ENCODE data around the gene GNPDA1. TPM values are rescaled to one million over a fixed set of nuclear protein-coding genes. Genes with fewer than 3 reads are reported as not detected.
A peak's percentile ranks its signal among the peaks of the same experiment; 100 is the strongest.
"Not testable (repeated sequence)": the region's sequence is repeated elsewhere in the genome, so short reads cannot be mapped to it uniquely, and the experiment has no call there.

The GNPDA1 gene
- polyA plus RNA-seq, 3 donors, result 14.6 to 47.6 (median 24.3) TPM

- H3K4me3 Mint-ChIP-seq, result no peak overlapping the region
- Histone ChIP-seq H3K4me2 (replicated peaks; ENCODE audit: extremely low read depth, low read length, poor library complexity, severe bottlenecking) (no peak overlapping the region), H3K9me3 (replicated peaks in 1 of 2; ENCODE audit: control insufficient read depth in 1 of 2, insufficient read depth in 1 of 2, low read length in 2 of 2) (no peaks in the 10 kb centered on the region), H4K20me1 (ENCODE audit: insufficient read depth, low read length) (no peaks in the 10 kb centered on the region), H3K4me3 (replicated peaks in 1 of 3; ENCODE audit: low read depth in 2 of 3, low read length in 3 of 3) (no peak overlapping the region), H3K9ac (ENCODE audit: insufficient read depth, low read length, poor library complexity, severe bottlenecking) (no peak overlapping the region), H3K27ac (ENCODE audit: low read depth in 1 of 2, low read length in 2 of 2) (no peak overlapping the region), H3K27me3 (ENCODE audit: control insufficient read depth in 2 of 2, insufficient read depth in 2 of 2, low read length in 2 of 2) (no peaks in the 10 kb centered on the region), H2AFZ (ENCODE audit: insufficient read depth, low read depth, low read length, poor library complexity, severe bottlenecking) (peak overlapping the region; percentile 13), H3K4me1 (ENCODE audit: control insufficient read depth in 1 of 2, insufficient read depth in 2 of 2, low read length in 2 of 2) (peaks cover 34 to 35% of the 10 kb centered on the region in 2 donors), H3K36me3 (replicated peaks in 1 of 2; ENCODE audit: control insufficient read depth in 1 of 2, insufficient read depth in 2 of 2, low read length in 2 of 2) (no peaks in the 10 kb centered on the region), H3K79me2 (ENCODE audit: insufficient read depth, low read length) (no peaks in the 10 kb centered on the region)
- no peaks in the 10 kb centered on the region for H3K9me3 Mint-ChIP-seq
- peaks cover 24% of the 10 kb centered on the region for H3K4me1 Mint-ChIP-seq
- DNase-seq, result no peak
- TF ChIP-seq CTCF (IDR thresholded peaks at IDR 0.05), result no peak
- intact Hi-C loops (cut with micrococcal nuclease), result no loop called here
- no CpG with 5 or more reads among the region's 7 CpGs for WGBS (ENCODE audit: insufficient coverage)
- no peaks in the 10 kb centered on the region for H3K36me3 Mint-ChIP-seq
- peaks cover 0 to 3% (median 2%) of the 10 kb centered on the region in 3 donors for H3K27me3 Mint-ChIP-seq (ENCODE audit: low read depth in 3 of 3)
- H3K27ac Mint-ChIP-seq, result peak overlapping the region in 1 of 7 donors; percentile 20
Observed at GRCh38 chr5:142048272-142048671, 35.4 kb upstream of the GNPDA1 start.

- intact Hi-C loops (cut with micrococcal nuclease), result no loop called here
- peaks cover 6% of the 10 kb centered on the region for H3K4me1 Mint-ChIP-seq
- H3K4me2 ChIP-seq (replicated peaks; ENCODE audit: extremely low read depth, low read length, poor library complexity, severe bottlenecking), result no peak overlapping the region
- H3K36me3 ChIP-seq (replicated peaks in 1 of 2; ENCODE audit: control insufficient read depth in 1 of 2, insufficient read depth in 2 of 2, low read length in 2 of 2), result no peaks in the 10 kb centered on the region
- H3K4me3 ChIP-seq (replicated peaks in 1 of 3; ENCODE audit: low read depth in 2 of 3, low read length in 3 of 3), result no peak overlapping the region
- no peaks in the 10 kb centered on the region for H4K20me1 ChIP-seq (ENCODE audit: insufficient read depth, low read length)
- no peak overlapping the region for H3K9ac ChIP-seq (ENCODE audit: insufficient read depth, low read length, poor library complexity, severe bottlenecking)
- peak in 2 of 3 donors; percentile 36 to 37 for DNase-seq
- no peaks in the 10 kb centered on the region for H3K27me3 ChIP-seq (ENCODE audit: control insufficient read depth in 2 of 2, insufficient read depth in 2 of 2, low read length in 2 of 2)
- no peak for TF ChIP-seq CTCF (IDR thresholded peaks at IDR 0.05)
- H3K27ac ChIP-seq (ENCODE audit: low read depth in 1 of 2, low read length in 2 of 2), result peak overlapping the region; percentile 14 to 45
- peaks cover 15 to 16% of the 10 kb centered on the region in 2 donors for H3K4me1 ChIP-seq (ENCODE audit: control insufficient read depth in 1 of 2, insufficient read depth in 2 of 2, low read length in 2 of 2)
- H2AFZ ChIP-seq (ENCODE audit: insufficient read depth, low read depth, low read length, poor library complexity, severe bottlenecking), result peak overlapping the region; percentile 54
- H3K27me3 Mint-ChIP-seq (ENCODE audit: low read depth in 3 of 3), result peaks cover 0 to 3% (median 2%) of the 10 kb centered on the region in 3 donors
- H3K36me3 Mint-ChIP-seq, result no peaks in the 10 kb centered on the region
- peak overlapping the region in 1 of 2 donors; percentile 42 for H3K4me3 Mint-ChIP-seq
- H3K9me3 ChIP-seq (replicated peaks in 1 of 2; ENCODE audit: control insufficient read depth in 1 of 2, insufficient read depth in 1 of 2, low read length in 2 of 2), result no peaks in the 10 kb centered on the region
- H3K27ac Mint-ChIP-seq, result peak overlapping the region; percentile 21 to 87 (median 60)
- WGBS (ENCODE audit: insufficient coverage), result no CpG with 5 or more reads among the region's 7 CpGs
- no peaks in the 10 kb centered on the region for H3K79me2 ChIP-seq (ENCODE audit: insufficient read depth, low read length)
- H3K9me3 Mint-ChIP-seq, result peaks cover 0 to 2% (median 0%) of the 10 kb centered on the region in 7 donors
Observed at GRCh38 chr5:142046191-142046590, 33.4 kb upstream of the GNPDA1 start.

DNA sequence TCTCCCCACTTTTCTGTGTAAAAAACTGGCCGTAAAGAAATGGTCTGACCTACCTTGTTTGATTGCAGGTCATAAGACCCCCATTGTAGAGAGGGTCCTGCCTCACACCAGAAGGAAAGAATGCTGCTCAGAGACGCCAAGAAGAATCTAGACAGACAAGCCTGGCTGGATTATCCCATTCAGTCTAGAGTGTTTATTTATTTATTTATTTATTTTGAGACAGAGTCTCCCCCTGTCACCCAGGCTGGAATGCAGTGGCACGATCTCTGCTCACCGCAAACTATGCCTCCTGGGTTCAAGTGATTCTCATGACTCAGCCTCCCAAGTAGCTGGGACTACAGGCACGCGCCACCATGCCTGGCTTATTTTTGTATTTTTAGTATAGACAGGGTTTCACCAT is 28.1 kb upstream of the GNPDA1 start:
- H3K9ac ChIP-seq (ENCODE audit: insufficient read depth, low read length, poor library complexity, severe bottlenecking); H3K36me3 ChIP-seq (replicated peaks in 1 of 2; ENCODE audit: control insufficient read depth in 1 of 2, insufficient read depth in 2 of 2, low read length in 2 of 2); H3K4me3 ChIP-seq (replicated peaks in 1 of 3; ENCODE audit: low read depth in 2 of 3, low read length in 3 of 3); H3K27me3 Mint-ChIP-seq (ENCODE audit: low read depth in 3 of 3); H3K27me3 ChIP-seq (ENCODE audit: control insufficient read depth in 2 of 2, insufficient read depth in 2 of 2, low read length in 2 of 2); DNase-seq; H3K4me2 ChIP-seq (replicated peaks; ENCODE audit: extremely low read depth, low read length, poor library complexity, severe bottlenecking); intact Hi-C loops (cut with micrococcal nuclease); H3K9me3 ChIP-seq (replicated peaks in 1 of 2; ENCODE audit: control insufficient read depth in 1 of 2, insufficient read depth in 1 of 2, low read length in 2 of 2); H3K27ac ChIP-seq (ENCODE audit: low read depth in 1 of 2, low read length in 2 of 2); H3K4me1 Mint-ChIP-seq; H2AFZ ChIP-seq (ENCODE audit: insufficient read depth, low read depth, low read length, poor library complexity, severe bottlenecking); H3K4me3 Mint-ChIP-seq; H4K20me1 ChIP-seq (ENCODE audit: insufficient read depth, low read length); H3K9me3 Mint-ChIP-seq; H3K36me3 Mint-ChIP-seq; H3K79me2 ChIP-seq (ENCODE audit: insufficient read depth, low read length); H3K27ac Mint-ChIP-seq: not testable (repeated sequence)
- H3K4me1 ChIP-seq (ENCODE audit: control insufficient read depth in 1 of 2, insufficient read depth in 2 of 2, low read length in 2 of 2), result peaks cover 7 to 12% of the 10 kb centered on the region in 2 donors
- WGBS (ENCODE audit: insufficient coverage), result 97% methylated on average over 5 of the region's 6 CpGs
